ENCODE results near the gene CMTM6. TPM values are rescaled to one million over a fixed set of nuclear protein-coding genes. Genes with fewer than 3 reads are reported as not detected.

Gene CMTM6
- polyA plus RNA-seq, 2 of the 4 experiments (the other 2 are of a cell fraction): 49.5 to 65.6 TPM

DNA sequence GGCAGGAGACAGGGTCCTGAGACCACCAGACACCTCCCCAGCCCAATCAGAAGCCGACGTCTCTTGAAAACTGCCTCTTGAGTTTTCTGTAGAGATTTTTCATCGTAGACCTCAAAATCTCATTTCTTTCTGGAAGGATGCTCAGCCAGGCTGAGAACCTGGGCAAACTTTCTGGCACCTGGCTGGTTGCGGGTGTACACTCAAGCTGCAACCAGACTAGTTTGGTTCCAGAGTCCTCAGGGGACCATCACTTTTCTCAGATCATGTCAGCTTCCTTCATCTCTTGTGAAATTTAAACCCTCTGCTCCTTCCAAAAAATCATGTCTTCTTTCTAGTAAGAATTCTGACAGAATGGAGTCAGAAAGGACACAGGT, 65.8 kb downstream of the CMTM6 start:
- Histone ChIP-seq H3K4me2 (no peak overlapping the region), H3K9me3 (no peaks in the 10 kb centered on the region), H3K4me1 (no peaks in the 10 kb centered on the region), H3K4me3 (no peak overlapping the region), H3K27ac (no peak overlapping the region)
- DNase-seq (ENCODE audit: low read depth in 1 of 2, low spot score in 1 of 2) (no peak), ATAC-seq (no peak), FAIRE-seq (no peak)
- ChIA-PET POLR2A (no interaction called here), CTCF (no interaction called here)
- TF ChIP-seq NPAS2 (CRISPR knock-in tag; IDR thresholded peaks at IDR 0.05; ENCODE audit: borderline replicate concordance) (no peak), FOSB (CRISPR knock-in tag; IDR thresholded peaks at IDR 0.05) (no peak), PBX3 (IDR thresholded peaks at IDR 0.05) (no peak), KDM1A (IDR thresholded peaks at IDR 0.05; ENCODE audit: low read depth) (no peak), ZC3H11A (IDR thresholded peaks at IDR 0.05) (no peak), SMC3 (IDR thresholded peaks at IDR 0.05) (no peak), NFE2L2 (conservative IDR thresholded peaks at IDR 0.05; ENCODE audit: low read length) (no peak), ELK1 (IDR thresholded peaks at IDR 0.05; ENCODE audit: low read depth, low read length) (no peak), TP53 (CRISPR knock-in tag; IDR thresholded peaks at IDR 0.05) (no peak), EP300 (IDR thresholded peaks at IDR 0.05) (no peak), HOXA7 (CRISPR knock-in tag; IDR thresholded peaks at IDR 0.05) (no peak)
- 94% methylated on average over 4 of the region's 4 CpGs for WGBS (ENCODE audit: missing lambda C conversion rate)

- ATAC-seq: no peak
- no peak for FAIRE-seq
- 86% methylated on average over 4 of the region's 4 CpGs for WGBS (ENCODE audit: missing lambda C conversion rate)
- Histone ChIP-seq H3K4me1 (no peaks in the 10 kb centered on the region), H3K27ac (no peak overlapping the region), H3K4me2 (no peak overlapping the region), H3K4me3 (no peak overlapping the region), H3K9me3 (no peaks in the 10 kb centered on the region)
- TF ChIP-seq RCOR1 (IDR thresholded peaks at IDR 0.05; ENCODE audit: low read depth, low read length): no peak
- no peak for TF ChIP-seq JUNB (IDR thresholded peaks at IDR 0.05)
- no peak for TF ChIP-seq SREBF2 (IDR thresholded peaks at IDR 0.05)
- TF ChIP-seq HOXB13 (CRISPR knock-in tag; IDR thresholded peaks at IDR 0.05; ENCODE audit: low read depth): no peak
- TF ChIP-seq FOXS1 (CRISPR knock-in tag; IDR thresholded peaks at IDR 0.05): no peak
- TF ChIP-seq ZSCAN20 (CRISPR knock-in tag; IDR thresholded peaks at IDR 0.05): no peak
- TF ChIP-seq RNF2 (IDR thresholded peaks at IDR 0.05; ENCODE audit: borderline replicate concordance, low read depth): no peak
- no peak for TF ChIP-seq RARB (CRISPR knock-in tag; IDR thresholded peaks at IDR 0.05)
- TF ChIP-seq MAFK (IDR thresholded peaks at IDR 0.05; ENCODE audit: partially characterized antibody): no peak
- no peak for TF ChIP-seq BCL3 (IDR thresholded peaks at IDR 0.05)
- TF ChIP-seq CEBPB (IDR thresholded peaks at IDR 0.05): no peak
- no peak for TF ChIP-seq HOXA7 (CRISPR knock-in tag; IDR thresholded peaks at IDR 0.05)
- no peak for TF ChIP-seq HOXB5 (CRISPR knock-in tag; IDR thresholded peaks at IDR 0.05)
- no peak for TF ChIP-seq KDM1A (IDR thresholded peaks at IDR 0.05; ENCODE audit: low read depth)
- no peak for TF ChIP-seq CBX2 (IDR thresholded peaks at IDR 0.05; ENCODE audit: borderline replicate concordance, low read depth)
- ChIA-PET CTCF (interaction anchor here (0.9 kb wide), 1 partner anchor 32 kb away, joined by 4 read pairs; no protein-coding TSS in a partner anchor), POLR2A (no interaction called here)
- no peak for DNase-seq (ENCODE audit: low read depth in 1 of 2, low spot score in 1 of 2)
Measured at GRCh38 chr3:32435911-32436815, 66.5 kb downstream of the CMTM6 start.
